ENCODE measurements around the gene SLC17A7.

SLC17A7 gene

DNA sequence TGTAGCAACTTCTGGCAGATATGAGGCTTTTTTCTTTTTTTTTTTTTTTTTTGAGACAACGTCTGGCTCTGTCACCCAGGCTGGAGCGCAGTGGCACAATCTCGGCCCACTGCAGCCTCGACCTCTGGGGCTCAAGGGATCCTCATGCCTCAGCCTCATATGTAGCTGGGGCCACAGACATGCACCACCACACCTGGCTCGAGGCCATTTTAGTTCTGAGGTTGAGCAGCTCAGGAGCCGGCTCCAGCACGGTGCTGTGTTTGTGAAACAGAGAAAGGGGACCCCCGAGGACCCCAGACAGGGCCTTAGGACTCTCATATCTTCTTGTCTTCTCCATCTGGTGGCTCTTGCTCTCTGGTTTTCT lies 29.3 kb upstream of the SLC17A7 start:
- Mint-ChIP-seq H3K4me1 (peaks cover 5% of the 10 kb centered on the region), H3K36me3 (ENCODE audit: low read depth) (peaks cover 8% of the 10 kb centered on the region), H3K4me3 (no peak overlapping the region), H3K27ac (no peak overlapping the region), H3K27me3 (ENCODE audit: low read depth) (peaks cover 5% of the 10 kb centered on the region), H3K9me3 (no peaks in the 10 kb centered on the region)
- TF ChIP-seq, protein P1, sequence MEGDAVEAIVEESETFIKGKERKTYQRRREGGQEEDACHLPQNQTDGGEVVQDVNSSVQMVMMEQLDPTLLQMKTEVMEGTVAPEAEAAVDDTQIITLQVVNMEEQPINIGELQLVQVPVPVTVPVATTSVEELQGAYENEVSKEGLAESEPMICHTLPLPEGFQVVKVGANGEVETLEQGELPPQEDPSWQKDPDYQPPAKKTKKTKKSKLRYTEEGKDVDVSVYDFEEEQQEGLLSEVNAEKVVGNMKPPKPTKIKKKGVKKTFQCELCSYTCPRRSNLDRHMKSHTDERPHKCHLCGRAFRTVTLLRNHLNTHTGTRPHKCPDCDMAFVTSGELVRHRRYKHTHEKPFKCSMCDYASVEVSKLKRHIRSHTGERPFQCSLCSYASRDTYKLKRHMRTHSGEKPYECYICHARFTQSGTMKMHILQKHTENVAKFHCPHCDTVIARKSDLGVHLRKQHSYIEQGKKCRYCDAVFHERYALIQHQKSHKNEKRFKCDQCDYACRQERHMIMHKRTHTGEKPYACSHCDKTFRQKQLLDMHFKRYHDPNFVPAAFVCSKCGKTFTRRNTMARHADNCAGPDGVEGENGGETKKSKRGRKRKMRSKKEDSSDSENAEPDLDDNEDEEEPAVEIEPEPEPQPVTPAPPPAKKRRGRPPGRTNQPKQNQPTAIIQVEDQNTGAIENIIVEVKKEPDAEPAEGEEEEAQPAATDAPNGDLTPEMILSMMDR (IDR thresholded peaks at IDR 0.05; ENCODE audit: unreplicated experiment in 3 of 3) = no peak

DNA sequence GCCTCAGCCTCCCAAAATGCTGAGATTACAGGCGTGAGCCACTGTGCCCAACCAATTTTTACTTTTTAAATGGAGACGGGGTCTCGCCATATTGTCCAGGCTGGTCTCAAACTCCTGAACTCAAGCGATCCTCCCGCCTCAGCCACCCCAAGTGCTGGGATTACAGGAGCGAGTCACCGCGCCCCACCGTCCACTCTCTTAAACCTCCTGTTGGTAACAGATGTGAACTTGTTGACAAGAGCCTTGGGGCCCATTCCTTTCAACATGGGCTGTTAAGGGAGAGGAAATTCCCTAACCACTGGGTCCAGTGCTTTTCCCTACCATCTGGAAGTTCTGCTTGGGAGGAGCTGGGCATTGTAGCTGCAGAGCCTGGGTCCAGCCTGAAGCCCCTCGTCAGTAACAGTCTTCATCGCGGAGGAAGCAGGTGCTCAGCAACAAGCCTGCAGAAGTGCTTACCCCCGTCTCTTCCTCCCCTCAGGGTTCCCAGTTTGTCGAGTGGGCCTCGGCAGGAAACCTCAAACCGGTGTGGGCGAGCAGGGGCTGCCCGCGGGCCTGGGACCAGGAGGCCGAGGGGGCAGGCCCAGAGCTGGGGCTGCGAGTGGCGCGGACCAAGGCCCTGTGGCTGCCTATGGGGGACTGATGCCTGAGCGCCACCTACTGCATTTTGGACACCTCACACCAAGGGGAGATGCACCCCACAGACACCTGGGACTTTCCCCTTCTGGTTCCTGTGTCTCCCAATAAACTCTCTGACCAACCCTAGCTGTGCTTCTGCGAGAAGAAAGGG lies 28.7 kb upstream of the SLC17A7 start:
- Mint-ChIP-seq H3K27ac (no peak overlapping the region), H3K27me3 (ENCODE audit: low read depth) (peaks cover 5% of the 10 kb centered on the region), H3K36me3 (ENCODE audit: low read depth) (peaks cover 8% of the 10 kb centered on the region), H3K4me1 (peaks cover 1% of the 10 kb centered on the region), H3K4me3 (no peak overlapping the region), H3K9me3 (no peaks in the 10 kb centered on the region)
- TF ChIP-seq, protein P1 (IDR thresholded peaks at IDR 0.05; ENCODE audit: unreplicated experiment in 3 of 3) = no peak

DNA sequence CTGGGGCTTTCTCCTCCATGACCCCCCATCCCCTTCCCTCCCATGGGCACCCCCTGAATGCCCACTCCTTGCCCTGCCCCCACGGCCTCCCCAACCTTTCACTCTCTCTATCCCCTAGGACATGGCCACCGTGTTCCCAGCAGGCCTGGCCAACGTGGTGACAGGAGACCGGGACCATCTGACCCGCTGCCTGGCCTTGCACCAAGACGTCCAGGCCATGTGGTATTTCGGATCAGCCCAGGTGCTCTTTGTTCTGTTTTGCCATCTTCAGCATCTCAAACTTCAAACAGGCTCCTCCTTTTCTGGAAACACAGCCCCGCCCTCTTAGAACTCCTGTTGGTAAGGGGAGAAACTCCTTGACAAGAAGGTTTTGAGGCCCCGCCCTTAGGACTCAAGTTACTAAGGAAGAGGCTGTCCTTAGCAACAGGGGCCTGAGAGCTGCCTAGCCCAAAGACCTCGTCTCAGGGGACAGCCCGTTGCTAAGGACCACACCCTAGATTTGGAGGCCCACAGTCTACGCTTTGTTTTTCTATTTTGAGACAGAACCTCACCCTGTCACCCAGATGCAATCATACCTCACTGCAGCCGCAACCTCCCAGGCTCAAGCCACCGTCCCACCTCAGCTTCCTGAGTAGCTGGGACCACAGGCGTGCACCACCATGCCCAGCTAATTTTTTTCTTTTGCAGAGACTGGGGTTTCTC lies 27.6 kb upstream of the SLC17A7 start:
- TF ChIP-seq, protein P1 (IDR thresholded peaks at IDR 0.05; ENCODE audit: unreplicated experiment in 3 of 3) = no peak
- Mint-ChIP-seq H3K27me3 (ENCODE audit: low read depth) (no peaks in the 10 kb centered on the region), H3K36me3 (ENCODE audit: low read depth) (peaks cover 8% of the 10 kb centered on the region), H3K9me3 (no peaks in the 10 kb centered on the region), H3K27ac (peak overlapping the region in 2 of 3 experiments; percentile 32 to 84), H3K4me1 (no peaks in the 10 kb centered on the region), H3K4me3 (no peak overlapping the region)

DNA sequence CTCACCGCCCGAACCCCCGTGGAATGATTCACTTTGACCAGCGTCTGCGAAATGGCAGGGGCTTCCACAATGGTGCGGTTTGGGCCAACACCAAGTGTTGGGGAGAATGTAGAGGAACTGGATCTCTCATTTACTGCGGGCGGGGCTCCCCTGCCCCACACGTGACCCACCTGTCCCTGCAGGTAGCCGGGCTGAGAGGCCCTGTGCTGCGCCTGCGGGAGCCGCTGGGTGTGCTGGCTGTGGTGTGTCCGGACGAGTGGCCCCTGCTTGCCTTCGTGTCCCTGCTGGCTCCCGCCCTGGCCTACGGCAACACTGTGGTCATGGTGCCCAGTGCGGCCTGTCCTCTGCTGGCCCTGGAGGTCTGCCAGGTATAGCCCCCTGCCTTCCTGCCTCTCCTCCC lies 26.9 kb upstream of the SLC17A7 start:
- H3K36me3 Mint-ChIP-seq (ENCODE audit: low read depth) = peaks cover 8% of the 10 kb centered on the region
- H3K4me1 Mint-ChIP-seq = no peaks in the 10 kb centered on the region
- TF ChIP-seq, protein P1 (IDR thresholded peaks at IDR 0.05; ENCODE audit: unreplicated experiment in 3 of 3) = no peak
- no peak overlapping the region for H3K4me3 Mint-ChIP-seq
- H3K27ac Mint-ChIP-seq = no peak overlapping the region
- no peaks in the 10 kb centered on the region for H3K9me3 Mint-ChIP-seq
- H3K27me3 Mint-ChIP-seq (ENCODE audit: low read depth) = no peaks in the 10 kb centered on the region

DNA sequence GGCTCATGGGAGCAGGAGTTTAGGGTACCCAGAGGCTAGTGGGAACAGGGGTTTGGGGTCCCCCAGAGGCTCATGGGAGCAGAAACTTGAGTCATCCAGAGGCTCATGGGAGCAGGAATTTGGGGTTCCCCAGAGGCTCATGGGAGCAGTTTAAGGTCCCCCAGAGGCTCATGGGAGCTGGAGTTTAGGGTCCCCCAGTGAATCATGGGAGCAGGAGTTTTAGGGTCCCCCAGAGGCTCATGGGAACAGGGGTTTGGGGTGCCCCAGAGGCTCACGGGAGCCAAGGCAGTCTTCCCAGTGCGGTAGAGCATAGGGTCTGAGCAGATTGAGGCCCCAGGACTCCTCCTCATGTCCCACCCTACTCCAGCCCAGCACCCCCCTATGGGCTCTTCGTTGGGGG lies 24.0 kb upstream of the SLC17A7 start:
- Mint-ChIP-seq H3K36me3 (ENCODE audit: low read depth) (peaks cover 8% of the 10 kb centered on the region), H3K27me3 (ENCODE audit: low read depth) (no peaks in the 10 kb centered on the region), H3K4me1 (no peaks in the 10 kb centered on the region), H3K9me3 (no peaks in the 10 kb centered on the region), H3K27ac (no peak overlapping the region), H3K4me3 (no peak overlapping the region)
- TF ChIP-seq, protein P1 (IDR thresholded peaks at IDR 0.05; ENCODE audit: unreplicated experiment in 3 of 3) = no peak

Data from nephron (organoid).